RWPE1 (cell line): ENCODE data around the gene OVCH1.

ENCODE experiments used
- CTCF ChIA-PET: fragments of 350-600 bp; sonication (Branson Sonifier 250); formaldehyde crosslinking; extraction: SDS; loops from one replicate; lab custom pipeline; 2021; lab: Yijun Ruan, JAX
- POLR2A ChIA-PET: fragments of 400-600 bp; formaldehyde crosslinking; extraction: SDS; loops from one replicate; lab custom pipeline; 2020; ENCODE audit warnings: antibody characterized with exemption; ENCODE audit not compliant: low non-redundant PET; lab: Yijun Ruan, JAX
- DNase-seq: peaks from one replicate; pipeline ENCODE4 v3.0.0; 2012; ENCODE audit warnings: low spot score
- H3K27ac ChIP-seq: fragments of 450-650 bp; 2 replicates; pipeline ENCODE4 v1.5.1; 2017
- TF ChIP-seq, protein P1 (sequence below): fragments of 450-650 bp; conservative IDR thresholded peaks from 2 replicates; pipeline ENCODE4 v1.5.1; 2017; ENCODE audit warnings: low read depth, mild to moderate bottlenecking

OVCH1 gene

DNA sequence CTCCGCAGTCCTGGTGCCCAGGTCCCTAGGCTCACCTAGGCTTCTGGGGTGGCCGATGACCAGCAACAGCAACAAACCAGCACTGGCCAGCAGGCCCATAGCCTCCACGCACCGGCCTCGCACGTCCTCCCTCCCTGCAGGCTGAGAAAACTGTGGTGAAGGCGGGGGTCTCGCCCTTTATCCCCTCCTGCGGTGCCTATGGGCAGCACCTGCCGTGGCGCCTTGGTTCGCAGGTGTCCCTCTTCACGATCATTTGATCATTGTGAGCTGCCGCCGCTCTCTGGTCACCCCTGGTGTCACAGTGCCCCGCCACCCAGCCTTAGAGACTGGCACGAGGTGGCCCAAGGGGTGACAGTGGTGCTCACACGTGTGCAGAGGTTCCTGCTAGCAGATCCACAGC lies at the start of gene OVCH1:
Gene OVCH1 (minus strand): TSS at position 99 of the 400 bp plus-strand sequence. CDS start 0 bp downstream, at position 99.
- no peak for DNase-seq
- H3K27ac ChIP-seq, result no peak within 1 kb of the TSS
- POLR2A ChIA-PET, result no interaction called here
- TF ChIP-seq, protein P1, sequence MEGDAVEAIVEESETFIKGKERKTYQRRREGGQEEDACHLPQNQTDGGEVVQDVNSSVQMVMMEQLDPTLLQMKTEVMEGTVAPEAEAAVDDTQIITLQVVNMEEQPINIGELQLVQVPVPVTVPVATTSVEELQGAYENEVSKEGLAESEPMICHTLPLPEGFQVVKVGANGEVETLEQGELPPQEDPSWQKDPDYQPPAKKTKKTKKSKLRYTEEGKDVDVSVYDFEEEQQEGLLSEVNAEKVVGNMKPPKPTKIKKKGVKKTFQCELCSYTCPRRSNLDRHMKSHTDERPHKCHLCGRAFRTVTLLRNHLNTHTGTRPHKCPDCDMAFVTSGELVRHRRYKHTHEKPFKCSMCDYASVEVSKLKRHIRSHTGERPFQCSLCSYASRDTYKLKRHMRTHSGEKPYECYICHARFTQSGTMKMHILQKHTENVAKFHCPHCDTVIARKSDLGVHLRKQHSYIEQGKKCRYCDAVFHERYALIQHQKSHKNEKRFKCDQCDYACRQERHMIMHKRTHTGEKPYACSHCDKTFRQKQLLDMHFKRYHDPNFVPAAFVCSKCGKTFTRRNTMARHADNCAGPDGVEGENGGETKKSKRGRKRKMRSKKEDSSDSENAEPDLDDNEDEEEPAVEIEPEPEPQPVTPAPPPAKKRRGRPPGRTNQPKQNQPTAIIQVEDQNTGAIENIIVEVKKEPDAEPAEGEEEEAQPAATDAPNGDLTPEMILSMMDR, result no peak
- CTCF ChIA-PET, result interaction anchor here (0.6 to 0.7 kb wide), 2 partner anchors 1060 to 1066 kb away, joined by 4 to 5 read pairs; no protein-coding TSS in a partner anchor

- CTCF ChIA-PET, result interaction anchor here (0.6 kb wide), 1 partner anchor 16 kb away, joined by 3 read pairs; no protein-coding TSS in a partner anchor
- POLR2A ChIA-PET, result no interaction called here
- TF ChIP-seq, protein P1, result no peak
- no peak overlapping the region for H3K27ac ChIP-seq
- no peak for DNase-seq
Observed at GRCh38 chr12:29547151-29547632, 49.7 kb upstream of the OVCH1 start.

- no peak for DNase-seq
Observed at GRCh38 chr12:29546000-29546399, 48.5 kb upstream of the OVCH1 start.

DNA sequence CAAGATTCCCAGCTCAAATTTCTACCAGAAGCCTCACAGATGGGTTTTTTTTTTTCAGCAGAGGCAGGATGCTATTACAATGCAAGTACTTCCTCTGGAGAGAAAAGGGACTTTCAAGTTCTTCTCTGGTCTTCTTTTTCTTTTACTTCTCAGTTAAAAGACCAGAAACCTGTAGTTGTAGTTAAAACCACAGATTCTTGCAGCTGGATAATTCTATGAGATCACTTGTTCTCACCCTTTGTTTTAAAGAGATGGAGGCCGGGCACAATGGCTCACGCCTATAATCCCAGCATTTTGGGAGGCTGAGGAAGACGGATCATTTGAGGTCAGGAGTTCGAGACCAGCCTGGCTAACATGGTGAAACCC lies 47.6 kb upstream of the OVCH1 start:
- H3K27ac ChIP-seq, result no peak overlapping the region
- ChIA-PET CTCF (interaction anchor here (0.6 kb wide), 2 partner anchors 17 to 108 kb away, joined by 3 read pairs; no protein-coding TSS in a partner anchor), POLR2A (no interaction called here)
- TF ChIP-seq, protein P1, result no peak
- DNase-seq, result no peak

More at GRCh38 chr12:29546000-29546399, 48.5 kb upstream of the OVCH1 start:
- TF ChIP-seq, protein P1, result no peak
- no peak overlapping the region for H3K27ac ChIP-seq
- CTCF ChIA-PET, result interaction anchor here (0.6 kb wide), 1 partner anchor 1019 kb away, joined by 3 read pairs; no protein-coding TSS in a partner anchor
- POLR2A ChIA-PET, result no interaction called here

- POLR2A ChIA-PET, result no interaction called here
- CTCF ChIA-PET, result interaction anchor here (0.6 kb wide), 2 partner anchors 18 to 108 kb away, joined by 3 read pairs; no protein-coding TSS in a partner anchor
- TF ChIP-seq, protein P1, result no peak
- H3K27ac ChIP-seq, result no peak overlapping the region
- no peak for DNase-seq
Observed at GRCh38 chr12:29544428-29545101, 47.1 kb upstream of the OVCH1 start.

GRCh38 chr12:29543036-29543435 lies 45.5 kb upstream of the OVCH1 start:
- TF ChIP-seq, protein P1, result no peak
- H3K27ac ChIP-seq, result no peak overlapping the region
- no peak for DNase-seq
- ChIA-PET POLR2A (no interaction called here), CTCF (no interaction called here)
